Lung (tissue), 12 donors: ENCODE data around the gene ZNF408. TPM values are rescaled to one million over a fixed set of nuclear protein-coding genes. Genes with fewer than 3 reads are reported as not detected.

ENCODE experiments used
- ATAC-seq: fragments of 200-7000 bp; cut with Tn5 transposase; one replicate; pipeline ENCODE4 v1.9.1; 2020; ENCODE audit warnings: moderate number of reproducible peaks; ENCODE audit not compliant: insufficient read depth, low FRiP score
- DNase-seq, 3 donors: peaks; one replicate each; pipeline ENCODE4 v3.0.0-alpha.2; 2013 to 2017
- H3K27ac ChIP-seq, 2 donors: one replicate each; pipeline ENCODE4 v1.5.1; 2013; ENCODE audit warnings: mild to moderate bottlenecking in 2 of 2, moderate library complexity in 2 of 2, control low read depth in 1 of 2, inconsistent platforms in 1 of 2, low read depth in 1 of 2, low read length in 1 of 2
- H3K27me3 ChIP-seq, 3 donors: one replicate each; pipeline ENCODE4 v1.5.1; 2013; ENCODE audit warnings: low read length in 2 of 3; ENCODE audit not compliant: control insufficient read depth in 3 of 3, insufficient read depth in 3 of 3
- H3K36me3 ChIP-seq, 4 donors: one replicate each; pipeline ENCODE4 v1.5.1; 2013; ENCODE audit warnings: low read length in 4 of 4, mild to moderate bottlenecking in 1 of 4, moderate library complexity in 1 of 4; ENCODE audit not compliant: control insufficient read depth in 4 of 4, insufficient read depth in 4 of 4
- H3K4me1 ChIP-seq, 5 donors: one replicate each; pipeline ENCODE4 v1.5.1; 2013; ENCODE audit warnings: low read length in 5 of 5, mild to moderate bottlenecking in 2 of 5, moderate library complexity in 1 of 5; ENCODE audit not compliant: control insufficient read depth in 5 of 5, insufficient read depth in 5 of 5
- H3K4me3 ChIP-seq: one replicate; pipeline ENCODE4 v1.5.1; 2013; ENCODE audit warnings: mild to moderate bottlenecking, control low read depth, moderate library complexity
- H3K9ac ChIP-seq, 2 donors: one replicate each; pipeline ENCODE4 v1.5.1; 2013; ENCODE audit warnings: low read length in 2 of 2, control low read depth in 1 of 2; ENCODE audit not compliant: insufficient read depth in 1 of 2
- H3K9me3 ChIP-seq, 4 donors: one replicate each; pipeline ENCODE4 v1.5.1; 2013; ENCODE audit warnings: low read length in 3 of 4, mild to moderate bottlenecking in 1 of 4, moderate library complexity in 1 of 4; ENCODE audit not compliant: control insufficient read depth in 4 of 4, insufficient read depth in 3 of 4
- CTCF ChIP-seq: IDR thresholded peaks from 2 replicates; pipeline ENCODE4 v1.5.1; 2012; ENCODE audit warnings: mild to moderate bottlenecking; ENCODE audit errors: control extremely low read depth, extremely low read depth
- WGBS, 2 donors: extraction: QIAGEN DNeasy Blood & Tissue Kit; methylation state at CpG; one replicate each; pipeline ENCODE4 v1.1.7; 2013; 5-methylcytosine and 5-hydroxymethylcytosine counted together
- polyA plus RNA-seq, 2 donors: library from polyadenylated mRNA; stranded (reverse); fragments of 200-250 nt; gene quantifications; one replicate each; pipeline ENCODE4 v1.2.1, GENCODE V29; 2013
- total RNA-seq, 2 donors: library from RNA; depleted of rRNA in 1 of 2; stranded (reverse); fragments of >200 nt in 1 of 2; gene quantifications; one replicate each; pipeline ENCODE4 v1.2.1, GENCODE V29; 2014 to 2021
- donor health status: control.
- donor health status: control.
- donor health status: Bipolar disorder and iron deficiency.
- donor health status: healthy.
- donor health status: DM: yes; HTN: yes; CAD: no.

Gene ZNF408
- total and polyA plus RNA-seq, 4 donors = 3.2 to 12.7 (median 6.9) TPM

GRCh38 chr11:46738887-46739286 lies 38.1 kb downstream of the ZNF408 start:
- Histone ChIP-seq H3K36me3 (peaks cover 12 to 18% (median 13%) of the 10 kb centered on the region in 4 donors), H3K27me3 (no peaks in the 10 kb centered on the region), H3K9me3 (no peaks in the 10 kb centered on the region), H3K27ac (no peak overlapping the region), H3K9ac (no peak overlapping the region), H3K4me1 (no peaks in the 10 kb centered on the region), H3K4me3 (no peak overlapping the region)
- 81 to 84% methylated on average over 6 of the region's 6 CpGs for WGBS, 2 donors
- no peak for TF ChIP-seq CTCF
- no peak for DNase-seq
- ATAC-seq = no peak

DNA sequence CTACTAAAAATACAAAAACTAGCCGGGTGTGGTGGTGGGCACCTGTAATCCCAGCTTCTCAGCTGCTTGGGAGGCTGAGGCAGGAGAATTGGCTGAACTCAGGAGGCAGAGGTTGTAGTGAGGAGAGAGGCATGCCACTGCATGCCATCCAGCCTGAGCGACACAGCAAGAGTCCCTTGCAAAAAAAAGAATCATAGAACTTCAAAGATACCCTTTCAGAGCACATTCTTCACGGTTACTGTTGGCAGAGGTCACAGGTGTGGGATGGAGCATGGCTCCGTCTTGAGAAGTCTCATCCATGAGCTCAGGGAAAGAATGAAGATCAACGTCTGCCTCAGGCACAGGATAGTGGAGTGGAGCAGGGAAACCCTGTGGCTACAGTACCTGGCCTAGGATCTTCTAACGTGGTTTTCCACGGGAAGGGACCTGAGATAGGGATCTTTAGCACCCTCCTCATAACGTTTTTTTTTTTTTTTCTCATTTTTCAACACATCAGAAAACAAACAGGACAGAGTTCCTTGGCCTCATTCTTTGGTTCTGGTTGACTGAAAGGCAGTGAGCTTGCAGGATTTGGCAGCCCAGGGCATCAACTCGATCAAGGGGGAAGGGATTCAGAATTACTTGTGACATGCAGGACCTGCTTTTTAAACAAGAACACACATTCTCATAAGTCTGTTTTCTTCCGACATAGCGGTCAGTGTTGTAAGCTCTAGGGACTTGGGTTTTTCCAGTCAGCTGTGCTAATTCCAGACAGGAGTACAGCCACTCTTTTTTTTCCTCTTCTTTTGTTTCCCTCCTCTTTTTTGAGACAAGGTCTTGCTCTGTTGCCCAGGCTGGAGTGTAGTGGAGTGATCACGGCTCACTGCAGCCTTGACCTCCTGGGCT lies 41.0 kb downstream of the ZNF408 start:
- no peaks in the 10 kb centered on the region for H3K27me3 ChIP-seq
- DNase-seq (no peak), ATAC-seq (no peak)
- WGBS, 2 donors = 79 to 80% methylated on average over 12 of the region's 12 CpGs
- peaks cover 23 to 41% (median 31%) of the 10 kb centered on the region in 4 donors for H3K36me3 ChIP-seq
- no peaks in the 10 kb centered on the region for H3K9me3 ChIP-seq
- no peak for TF ChIP-seq CTCF
- no peak overlapping the region for H3K9ac ChIP-seq
- no peak overlapping the region for H3K27ac ChIP-seq
- H3K4me3 ChIP-seq = no peak overlapping the region
- no peaks in the 10 kb centered on the region for H3K4me1 ChIP-seq

- DNase-seq = no peak
- Histone ChIP-seq H3K27me3 (no peaks in the 10 kb centered on the region), H3K4me1 (no peaks in the 10 kb centered on the region), H3K36me3 (peaks cover 32 to 51% (median 39%) of the 10 kb centered on the region in 4 donors), H3K9ac (no peak overlapping the region), H3K27ac (no peak overlapping the region), H3K9me3 (no peaks in the 10 kb centered on the region), H3K4me3 (no peak overlapping the region)
- 92 to 94% methylated on average over 2 of the region's 2 CpGs for WGBS, 2 donors
- ATAC-seq = no peak
- TF ChIP-seq CTCF = no peak
Observed at GRCh38 chr11:46743043-46743442, 42.2 kb downstream of the ZNF408 start.
